HUES64 (cell line): ENCODE data around the gene GPR153.
"Not testable (repeated sequence)": the region's sequence is repeated elsewhere in the genome, so short reads cannot be mapped to it uniquely, and the experiment has no call there.

ENCODE experiments used
- H3K27ac ChIP-seq: 2 replicates; pipeline ENCODE4 v1.7.0; 2013; ENCODE audit warnings: low read depth, low read length, inconsistent platforms
- H3K27me3 ChIP-seq: 2 replicates; pipeline ENCODE4 v1.6.1; 2013; ENCODE audit warnings: mild to moderate bottlenecking, low read length; ENCODE audit not compliant: insufficient read depth
- H3K36me3 ChIP-seq: 2 replicates; pipeline ENCODE4 v1.6.1; 2013; ENCODE audit warnings: mild to moderate bottlenecking, low read length; ENCODE audit not compliant: insufficient read depth
- H3K4me1 ChIP-seq: 2 replicates; pipeline ENCODE4 v1.6.1; 2013; ENCODE audit warnings: mild to moderate bottlenecking, low read length, moderate library complexity; ENCODE audit not compliant: insufficient read depth
- H3K4me3 ChIP-seq: 2 replicates; pipeline ENCODE4 v1.5.1; 2013; ENCODE audit warnings: mild to moderate bottlenecking, low read length, moderate library complexity
- H3K9ac ChIP-seq: 2 replicates; pipeline ENCODE4 v1.6.1; 2013; ENCODE audit warnings: mild to moderate bottlenecking, low read depth, low read length
- H3K9me3 ChIP-seq: 2 replicates; pipeline ENCODE4 v1.6.1; 2013; ENCODE audit warnings: low read depth, low read length; ENCODE audit not compliant: insufficient read depth
- WGBS: fragments of 150-250, 120-280 bp; methylation state at CpG from one replicate; pipeline ENCODE4 v1.1.7; 2013; ENCODE audit warnings: missing lambda C conversion rate; 5-methylcytosine and 5-hydroxymethylcytosine counted together

The GPR153 gene

DNA sequence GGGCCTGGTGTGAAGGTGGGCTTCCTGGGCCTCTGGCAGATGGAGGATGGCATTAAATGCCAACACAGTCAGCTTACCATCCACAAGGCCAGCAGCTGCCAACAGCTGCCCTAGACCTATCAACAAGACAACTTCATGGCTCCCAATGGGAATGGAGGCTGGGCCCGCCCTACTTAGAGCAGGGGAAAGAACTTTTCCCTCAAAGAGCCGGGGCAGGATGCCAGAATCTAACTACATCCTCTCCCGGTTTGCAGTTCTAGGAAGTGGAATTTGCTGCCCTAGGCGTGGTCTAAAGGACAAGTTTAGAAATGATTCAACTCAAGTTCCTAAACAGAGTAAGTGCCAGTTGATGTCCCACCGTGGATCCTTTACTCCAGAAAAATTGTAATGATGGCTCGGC is 38.3 kb downstream of the GPR153 start:
- WGBS, result 94% methylated on average over 6 of the region's 6 CpGs
- H3K4me1 ChIP-seq, result no peaks in the 10 kb centered on the region
- H3K27ac ChIP-seq, result no peak overlapping the region
- no peak overlapping the region for H3K9ac ChIP-seq
- H3K27me3 ChIP-seq, result no peaks in the 10 kb centered on the region
- H3K36me3 ChIP-seq, result peaks cover 62% of the 10 kb centered on the region
- H3K4me3 ChIP-seq, result no peak overlapping the region
- H3K9me3 ChIP-seq, result no peaks in the 10 kb centered on the region

DNA sequence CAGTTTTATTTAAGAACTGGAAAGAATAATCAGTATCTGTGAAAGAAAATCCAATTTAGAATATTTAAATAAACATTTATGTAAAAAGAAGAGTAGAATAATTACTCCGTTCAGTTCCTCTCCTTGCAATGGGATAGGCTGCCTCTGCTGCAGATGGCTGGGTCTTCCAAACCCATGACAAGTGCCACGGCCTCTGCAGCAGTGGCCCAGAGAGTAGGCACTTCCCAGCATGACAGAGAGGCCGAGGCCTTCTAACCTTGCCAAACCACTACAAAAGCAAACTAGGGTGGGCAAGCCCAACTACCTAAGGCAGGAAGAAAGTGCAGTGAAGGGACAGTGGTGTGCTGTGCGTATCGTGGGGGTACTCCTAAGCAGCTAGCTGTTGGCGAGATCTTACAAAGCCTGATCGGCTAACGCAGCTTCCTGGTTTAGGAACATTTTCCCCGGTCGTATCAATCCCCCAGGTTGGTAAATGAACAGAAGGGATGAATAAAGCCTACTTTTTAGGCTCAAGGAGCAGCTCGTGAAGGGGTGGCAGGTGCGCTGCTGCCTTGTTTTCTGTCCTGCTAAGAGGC is 39.6 kb downstream of the GPR153 start:
- WGBS, result 95% methylated on average over 12 of the region's 12 CpGs
- H3K4me1 ChIP-seq, result no peaks in the 10 kb centered on the region
- no peak overlapping the region for H3K27ac ChIP-seq
- H3K36me3 ChIP-seq, result peaks cover 51% of the 10 kb centered on the region
- no peaks in the 10 kb centered on the region for H3K9me3 ChIP-seq
- H3K4me3 ChIP-seq, result no peak overlapping the region
- no peak overlapping the region for H3K9ac ChIP-seq
- no peaks in the 10 kb centered on the region for H3K27me3 ChIP-seq

DNA sequence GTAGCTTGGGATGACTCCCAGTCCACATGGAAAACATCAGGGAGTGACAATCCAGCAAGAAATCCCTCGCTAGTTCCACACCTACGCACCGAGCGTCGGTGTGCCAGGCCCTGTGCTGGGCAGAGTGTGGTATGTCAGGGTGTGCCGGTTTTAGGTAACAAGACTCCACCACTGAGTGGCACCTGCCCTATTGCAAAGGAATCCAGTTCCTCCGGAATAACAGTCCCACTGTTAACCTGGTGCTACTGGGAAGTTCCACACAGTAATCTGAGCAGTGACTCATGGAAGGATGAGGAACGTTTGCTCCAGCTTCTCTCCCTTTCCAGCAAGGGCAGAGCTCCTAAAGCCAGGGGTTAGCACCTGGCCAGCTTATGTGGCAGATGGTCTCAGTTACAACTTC is 40.7 kb downstream of the GPR153 start:
- 92% methylated on average over 8 of the region's 8 CpGs for WGBS
- Histone ChIP-seq H3K4me3 (no peak overlapping the region), H3K9me3 (no peaks in the 10 kb centered on the region), H3K36me3 (peaks cover 40% of the 10 kb centered on the region), H3K27ac (no peak overlapping the region), H3K9ac (no peak overlapping the region), H3K4me1 (no peaks in the 10 kb centered on the region), H3K27me3 (no peaks in the 10 kb centered on the region)

DNA sequence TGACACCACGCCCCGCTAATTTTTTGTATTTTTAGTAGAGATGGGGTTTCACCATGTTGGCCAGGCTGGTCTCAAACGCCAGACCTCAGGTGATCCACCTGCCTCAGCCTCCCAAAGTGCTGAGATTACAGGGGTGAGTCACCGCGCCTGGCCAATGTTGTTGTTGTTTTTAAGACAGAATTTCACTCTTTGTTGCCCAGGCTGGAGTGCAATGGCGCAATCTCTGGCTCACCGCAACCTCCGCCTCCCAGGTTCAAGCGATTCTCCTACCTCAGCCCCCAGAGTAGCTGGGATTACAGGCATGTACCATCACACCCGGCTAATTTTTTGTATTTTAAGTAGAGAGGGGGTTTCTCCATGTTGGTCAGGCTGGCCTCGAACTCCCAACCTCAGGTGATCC is 41.3 kb downstream of the GPR153 start:
- WGBS, result 94% methylated on average over 11 of the region's 11 CpGs
- H3K9ac ChIP-seq, H3K27me3 ChIP-seq, H3K4me1 ChIP-seq, H3K4me3 ChIP-seq, H3K9me3 ChIP-seq, H3K27ac ChIP-seq: not testable (repeated sequence)
- H3K36me3 ChIP-seq, result peaks cover 34% of the 10 kb centered on the region

DNA sequence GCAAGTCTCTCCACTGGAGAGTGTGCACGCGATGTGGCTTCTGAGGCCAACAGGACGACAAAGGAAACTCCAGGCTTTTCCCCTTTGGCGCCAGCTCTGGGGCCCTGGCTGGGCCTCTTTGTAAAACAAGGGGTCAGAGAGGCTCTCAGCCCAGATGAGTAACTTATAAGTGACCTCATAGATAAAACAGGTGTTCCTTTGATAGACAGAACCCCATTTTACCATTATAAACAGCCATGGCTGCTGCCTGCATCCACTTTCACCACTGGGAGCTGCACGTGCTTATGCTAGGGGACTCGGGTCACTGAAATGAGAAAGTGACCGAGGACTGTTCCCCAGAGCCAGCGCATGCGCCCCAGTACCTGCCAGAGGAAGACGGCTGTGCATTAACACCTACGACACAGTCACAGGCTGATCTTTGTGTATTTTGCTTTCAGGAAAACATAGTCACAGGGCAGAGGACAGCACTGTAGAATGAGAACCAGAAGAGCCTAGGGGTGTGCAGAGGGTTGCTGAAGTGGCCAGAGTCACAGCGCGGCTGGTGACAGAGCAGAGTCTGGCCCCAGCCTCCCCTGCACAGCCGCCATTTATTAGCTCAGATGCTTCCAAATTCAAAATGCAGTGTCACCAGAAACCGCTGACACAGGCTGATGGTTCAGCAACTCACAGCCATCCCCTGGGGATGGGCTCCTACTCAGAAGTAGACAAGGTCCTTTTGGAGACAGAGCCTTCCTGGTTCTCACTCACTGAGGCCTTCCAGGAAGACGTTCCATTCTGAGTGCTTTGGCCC is 42.3 kb downstream of the GPR153 start:
- Histone ChIP-seq H3K27ac (no peak overlapping the region), H3K4me3 (no peak overlapping the region), H3K4me1 (no peaks in the 10 kb centered on the region), H3K36me3 (peaks cover 23% of the 10 kb centered on the region), H3K9ac (no peak overlapping the region), H3K9me3 (no peaks in the 10 kb centered on the region), H3K27me3 (no peaks in the 10 kb centered on the region)
- WGBS, result 92% methylated on average over 16 of the region's 16 CpGs

DNA sequence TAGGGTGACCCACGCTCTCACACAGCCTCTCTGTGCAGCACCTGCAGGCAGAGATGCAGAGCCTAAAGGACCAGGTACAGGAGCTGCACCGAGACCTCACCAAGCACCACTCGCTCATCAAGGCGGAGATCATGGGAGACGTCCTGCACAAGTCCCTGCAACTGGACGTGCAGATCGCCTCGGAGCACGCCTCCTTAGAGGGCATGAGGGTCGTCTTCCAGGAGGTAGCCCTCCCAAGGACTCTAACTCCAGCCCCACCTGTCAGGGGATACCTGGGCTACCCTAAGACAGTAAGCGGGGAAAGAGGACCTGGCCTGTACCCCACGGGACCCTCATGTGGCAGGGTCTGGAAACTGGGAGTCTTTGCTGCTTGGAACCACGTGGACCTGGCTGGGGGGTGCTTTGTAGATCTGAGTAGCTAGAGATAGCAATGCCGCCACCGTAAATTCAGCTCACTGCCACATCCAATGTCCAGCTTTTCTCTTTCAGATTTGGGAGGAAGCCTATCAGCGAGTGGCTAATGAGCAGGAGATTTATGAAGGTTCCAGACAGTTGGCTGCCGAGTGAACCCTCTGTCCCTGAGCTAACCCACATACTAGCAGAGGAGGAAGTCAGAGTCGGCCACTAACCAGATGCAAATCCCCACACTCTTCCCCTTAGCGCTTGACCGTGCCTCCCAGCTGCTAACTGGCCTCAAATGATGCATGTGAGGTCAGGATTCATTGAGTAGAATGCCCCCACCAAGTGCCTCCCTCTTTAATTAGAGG is 48.5 kb downstream of the GPR153 start:
- no peaks in the 10 kb centered on the region for H3K36me3 ChIP-seq
- peaks cover 28% of the 10 kb centered on the region for H3K27me3 ChIP-seq
- WGBS, result 93% methylated on average over 20 of the region's 20 CpGs
- H3K9ac ChIP-seq, result no peak overlapping the region
- no peak overlapping the region for H3K27ac ChIP-seq
- H3K9me3 ChIP-seq, result no peaks in the 10 kb centered on the region
- H3K4me3 ChIP-seq, result no peak overlapping the region
- peaks cover 4% of the 10 kb centered on the region for H3K4me1 ChIP-seq

DNA sequence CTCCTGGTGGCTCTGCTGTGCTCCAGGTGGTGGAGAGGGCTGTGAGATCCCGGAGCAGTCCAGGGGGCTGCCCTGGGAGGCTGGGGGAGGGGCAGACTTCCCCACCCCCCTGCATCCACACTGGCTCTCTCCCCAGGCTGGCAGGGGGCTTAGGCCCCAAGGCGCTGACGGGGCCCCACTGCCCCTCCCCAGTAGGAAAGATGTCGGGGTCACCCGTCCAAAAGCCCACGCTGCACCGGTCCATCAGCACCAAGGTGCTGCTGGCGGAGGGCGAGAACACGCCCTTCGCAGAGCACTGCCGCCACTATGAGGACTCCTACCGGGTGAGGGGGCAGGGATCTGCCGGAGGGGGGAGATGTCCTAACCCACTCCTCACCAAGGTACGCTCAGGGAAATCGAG is 49.2 kb downstream of the GPR153 start:
- H3K36me3 ChIP-seq, result no peaks in the 10 kb centered on the region
- no peak overlapping the region for H3K9ac ChIP-seq
- 90% methylated on average over 15 of the region's 16 CpGs for WGBS
- no peaks in the 10 kb centered on the region for H3K9me3 ChIP-seq
- no peak overlapping the region for H3K4me3 ChIP-seq
- H3K4me1 ChIP-seq, result peaks cover 4% of the 10 kb centered on the region
- H3K27ac ChIP-seq, result no peak overlapping the region
- H3K27me3 ChIP-seq, result peaks cover 34% of the 10 kb centered on the region

DNA sequence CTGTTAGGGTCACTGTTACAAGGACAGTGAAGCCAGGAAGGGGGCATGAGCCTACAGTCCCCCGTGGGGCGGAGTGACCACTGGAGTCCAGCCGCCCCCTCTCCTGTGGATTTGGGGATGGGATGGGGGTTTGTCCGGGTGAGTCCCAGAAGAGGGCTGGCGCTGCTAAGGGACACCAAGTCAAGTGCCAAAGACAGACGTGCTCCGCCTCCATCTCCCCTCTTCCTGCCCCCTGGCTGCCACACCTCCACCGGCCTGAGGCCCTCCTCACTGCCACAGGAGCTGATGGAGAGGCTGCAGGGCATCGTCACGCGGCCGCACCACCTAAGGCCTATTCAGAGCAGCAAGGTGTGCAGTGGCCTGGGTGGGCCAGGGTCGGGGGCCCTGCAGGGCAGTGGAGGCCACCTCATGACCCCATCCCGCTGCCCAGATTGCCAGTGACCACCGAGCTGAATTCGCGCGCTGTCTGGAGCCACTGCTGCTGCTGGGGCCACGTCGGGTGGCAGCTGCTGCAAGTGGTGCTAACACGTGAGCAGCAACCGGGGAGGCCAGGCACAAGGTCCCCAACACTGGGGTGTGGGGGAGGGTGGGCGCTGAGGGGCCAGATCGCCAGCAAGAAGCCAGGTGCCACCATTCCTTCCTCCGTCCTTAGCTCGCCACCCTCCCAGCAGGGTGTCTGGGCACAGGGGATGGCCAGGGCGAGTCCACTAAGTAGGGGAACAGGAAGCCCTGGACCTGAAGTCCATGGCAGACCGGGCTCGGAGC is 50.1 kb downstream of the GPR153 start:
- no peak overlapping the region for H3K9ac ChIP-seq
- no peaks in the 10 kb centered on the region for H3K36me3 ChIP-seq
- no peak overlapping the region for H3K4me3 ChIP-seq
- H3K27ac ChIP-seq, result no peak overlapping the region
- H3K4me1 ChIP-seq, result peaks cover 4% of the 10 kb centered on the region
- peaks cover 44% of the 10 kb centered on the region for H3K27me3 ChIP-seq
- 90% methylated on average over 29 of the region's 29 CpGs for WGBS
- no peaks in the 10 kb centered on the region for H3K9me3 ChIP-seq

DNA sequence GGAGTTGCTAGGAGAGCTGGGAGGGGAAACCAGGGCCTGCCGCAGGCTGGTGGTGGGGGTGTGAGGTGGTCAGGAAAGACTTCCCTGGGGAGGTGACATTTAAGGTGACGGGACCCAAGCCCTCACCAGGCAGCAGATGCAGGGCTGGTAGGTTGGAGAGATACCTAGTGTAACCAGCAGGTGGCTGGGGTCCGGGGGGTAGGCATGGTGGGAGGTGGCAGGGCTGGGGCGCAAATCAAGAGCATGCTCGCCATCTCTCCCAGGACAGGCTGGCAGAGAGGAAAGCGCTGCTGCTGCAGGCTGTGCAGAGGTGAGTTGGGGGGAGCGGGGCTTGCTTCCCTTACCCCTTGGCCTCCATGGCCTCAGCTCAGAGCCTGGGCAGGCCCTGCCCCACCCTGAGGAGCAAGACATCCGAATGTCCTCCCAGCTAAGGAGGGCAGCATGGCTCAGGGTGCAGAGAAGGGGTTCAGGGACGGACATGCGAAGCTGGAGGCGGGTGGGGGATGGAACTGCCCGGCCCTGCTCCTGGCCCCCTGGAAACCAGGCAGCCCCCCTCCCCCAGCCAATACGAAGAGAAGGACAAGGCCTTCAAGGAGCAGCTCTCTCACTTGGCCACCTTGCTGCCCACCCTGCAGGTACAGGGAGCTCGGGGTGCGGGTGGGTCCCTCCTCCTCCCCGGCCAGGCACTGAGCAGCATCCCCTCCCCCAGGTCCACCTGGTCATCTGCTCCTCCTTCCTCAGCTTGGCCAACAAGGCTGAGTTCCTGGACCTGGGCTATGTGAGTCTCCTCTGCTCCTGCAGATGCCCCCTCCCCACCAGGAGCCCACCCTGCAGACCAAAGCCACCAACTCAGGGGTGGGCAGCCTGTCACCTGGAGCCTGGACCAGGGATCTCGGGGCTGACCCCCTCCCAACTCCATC is 51.0 kb downstream of the GPR153 start:
- H3K27ac ChIP-seq, result no peak overlapping the region
- peaks cover 48% of the 10 kb centered on the region for H3K27me3 ChIP-seq
- peaks cover 4% of the 10 kb centered on the region for H3K4me1 ChIP-seq
- H3K9ac ChIP-seq, result 0 out of 2 replicates have a peak overlapping the region, but pooled peaks have one; percentile 52
- peak overlapping the region; percentile 52 for H3K4me3 ChIP-seq
- 79% methylated on average over 17 of the region's 17 CpGs for WGBS
- H3K36me3 ChIP-seq, result no peaks in the 10 kb centered on the region
- no peaks in the 10 kb centered on the region for H3K9me3 ChIP-seq
